Upper lobe of right lung (tissue), 1 donor: ENCODE data around the gene TENT4A. TPM values are rescaled to one million over a fixed set of nuclear protein-coding genes. Genes with fewer than 3 reads are reported as not detected.

Experiments used
- ATAC-seq: fragments of 200-7000 bp; cut with Tn5 transposase; one replicate; pipeline ENCODE4 v1.9.1; 2020; ENCODE audit warnings: mild to moderate bottlenecking, moderate library complexity
- DNase-seq: peaks from one replicate; pipeline ENCODE4 v3.0.0-alpha.2; 2020
- H3K27ac ChIP-seq: fragments of 200-600 bp; one replicate; pipeline ENCODE4 v1.8.0; 2022
- H3K27me3 ChIP-seq: fragments of 200-600 bp; one replicate; pipeline ENCODE4 v1.8.0; 2022; ENCODE audit warnings: mild to moderate bottlenecking
- H3K36me3 ChIP-seq: fragments of 200-600 bp; one replicate; pipeline ENCODE4 v1.8.0; 2022
- H3K4me1 ChIP-seq: fragments of 200-600 bp; one replicate; pipeline ENCODE4 v1.8.0; 2022
- H3K4me3 ChIP-seq: fragments of 200-600 bp; one replicate; pipeline ENCODE4 v1.8.0; 2022; ENCODE audit warnings: mild to moderate bottlenecking
- H3K9me3 ChIP-seq: fragments of 200-600 bp; one replicate; pipeline ENCODE4 v1.8.0; 2022
- CTCF ChIP-seq: fragments of 200-600 bp; IDR thresholded peaks from one replicate; pipeline ENCODE4 v1.8.0; 2022; ENCODE audit warnings: antibody characterized with exemption
- intact Hi-C: fragments of 100-400 bp; cut with DNase I; formaldehyde crosslinking; loops from one replicate; pipeline ENCODE4 v1.11.0; 2022
- total RNA-seq: library from RNA; stranded (reverse); fragmentation: NEBNext Ultra II Directional; extraction: Animal tissue kit (Norgen Biotek cat#: 25700); gene quantifications from one replicate; pipeline ENCODE4 v1.2.1, GENCODE V29; 2021
- donor health status: DM: no; HTN: yes; CAD: no; lungs with severe emphysema.

The TENT4A gene
- total RNA-seq, 1 donor from 2014 or later, result 19.9 TPM

GRCh38 chr5:6681682-6682081 is 31.6 kb upstream of the TENT4A start:
- Histone ChIP-seq H3K36me3 (no peaks in the 10 kb centered on the region), H3K27me3 (no peaks in the 10 kb centered on the region), H3K9me3 (no peaks in the 10 kb centered on the region), H3K4me1 (no peaks in the 10 kb centered on the region), H3K4me3 (no peak overlapping the region), H3K27ac (no peak overlapping the region)
- DNase-seq (no peak), ATAC-seq (no peak)
- intact Hi-C loops, result no loop called here
- TF ChIP-seq CTCF, result no peak

GRCh38 chr5:6682239-6682638 is 31.0 kb upstream of the TENT4A start:
- no peak overlapping the region for H3K27ac ChIP-seq
- DNase-seq (no peak), ATAC-seq (no peak)
- intact Hi-C loops, result no loop called here
- no peaks in the 10 kb centered on the region for H3K36me3 ChIP-seq
- no peak overlapping the region for H3K4me3 ChIP-seq
- TF ChIP-seq CTCF, result no peak
- peaks cover 2% of the 10 kb centered on the region for H3K4me1 ChIP-seq
- no peaks in the 10 kb centered on the region for H3K27me3 ChIP-seq
- no peaks in the 10 kb centered on the region for H3K9me3 ChIP-seq

- Histone ChIP-seq H3K9me3 (no peaks in the 10 kb centered on the region), H3K4me1 (peaks cover 3% of the 10 kb centered on the region), H3K36me3 (no peaks in the 10 kb centered on the region), H3K27me3 (no peaks in the 10 kb centered on the region), H3K4me3 (no peak overlapping the region), H3K27ac (no peak overlapping the region)
- no peak for TF ChIP-seq CTCF
- no peak for ATAC-seq
- intact Hi-C loops, result no loop called here
- no peak for DNase-seq
Measured at GRCh38 chr5:6683241-6683640, 30.0 kb upstream of the TENT4A start.

- H3K4me3 ChIP-seq, result no peak overlapping the region
- H3K27ac ChIP-seq, result no peak overlapping the region
- H3K9me3 ChIP-seq, result no peaks in the 10 kb centered on the region
- intact Hi-C loops, result no loop called here
- TF ChIP-seq CTCF, result no peak
- ATAC-seq (no peak), DNase-seq (no peak)
- H3K36me3 ChIP-seq, result no peaks in the 10 kb centered on the region
- H3K4me1 ChIP-seq, result peaks cover 3% of the 10 kb centered on the region
- no peaks in the 10 kb centered on the region for H3K27me3 ChIP-seq
Measured at GRCh38 chr5:6684075-6684474, 29.2 kb upstream of the TENT4A start.

GRCh38 chr5:6686501-6686900 is 26.7 kb upstream of the TENT4A start:
- TF ChIP-seq CTCF, result no peak
- peaks cover 3% of the 10 kb centered on the region for H3K4me1 ChIP-seq
- ATAC-seq (no peak), DNase-seq (no peak)
- H3K36me3 ChIP-seq, result no peaks in the 10 kb centered on the region
- peak overlapping the region; percentile 33 for H3K4me3 ChIP-seq
- no peaks in the 10 kb centered on the region for H3K9me3 ChIP-seq
- intact Hi-C loops, result no loop called here
- H3K27me3 ChIP-seq, result no peaks in the 10 kb centered on the region
- H3K27ac ChIP-seq, result no peak overlapping the region

- intact Hi-C loops, result no loop called here
- Histone ChIP-seq H3K4me3 (peak overlapping the region; percentile 33), H3K27ac (no peak overlapping the region), H3K9me3 (no peaks in the 10 kb centered on the region), H3K27me3 (no peaks in the 10 kb centered on the region), H3K4me1 (peaks cover 3% of the 10 kb centered on the region), H3K36me3 (no peaks in the 10 kb centered on the region)
- peak; percentile 59 for ATAC-seq
- DNase-seq, result no peak
- TF ChIP-seq CTCF, result no peak
Measured at GRCh38 chr5:6686915-6687409, 26.3 kb upstream of the TENT4A start.
